Measurements from ENCODE around the gene TRIL. TPM values are rescaled to one million over a fixed set of nuclear protein-coding genes. Genes with fewer than 3 reads are reported as not detected.

The TRIL gene
- total RNA-seq, 1 experiment from 2014 or later: not detected

DNA sequence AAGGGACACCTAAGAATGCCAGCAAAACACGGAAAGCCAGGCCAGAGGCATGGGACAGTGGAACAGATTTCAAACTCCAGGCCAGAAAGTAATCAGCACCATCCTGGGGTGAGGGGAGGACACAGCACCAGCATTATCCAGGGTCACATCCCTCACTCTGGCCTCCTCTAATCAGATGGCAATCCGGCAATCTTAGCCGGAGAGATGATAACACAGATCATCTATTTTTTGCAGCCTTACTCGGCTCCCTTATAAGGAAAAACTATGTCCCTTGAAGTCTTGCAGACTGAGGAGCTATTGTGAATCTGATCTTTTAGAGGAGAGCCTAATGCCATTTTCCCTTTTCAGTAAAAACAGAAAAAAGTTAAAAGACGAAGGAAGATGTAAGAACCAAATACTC is 16.5 kb downstream of the TRIL start:
- DNase-seq (ENCODE audit: low spot score): no peak

DNA sequence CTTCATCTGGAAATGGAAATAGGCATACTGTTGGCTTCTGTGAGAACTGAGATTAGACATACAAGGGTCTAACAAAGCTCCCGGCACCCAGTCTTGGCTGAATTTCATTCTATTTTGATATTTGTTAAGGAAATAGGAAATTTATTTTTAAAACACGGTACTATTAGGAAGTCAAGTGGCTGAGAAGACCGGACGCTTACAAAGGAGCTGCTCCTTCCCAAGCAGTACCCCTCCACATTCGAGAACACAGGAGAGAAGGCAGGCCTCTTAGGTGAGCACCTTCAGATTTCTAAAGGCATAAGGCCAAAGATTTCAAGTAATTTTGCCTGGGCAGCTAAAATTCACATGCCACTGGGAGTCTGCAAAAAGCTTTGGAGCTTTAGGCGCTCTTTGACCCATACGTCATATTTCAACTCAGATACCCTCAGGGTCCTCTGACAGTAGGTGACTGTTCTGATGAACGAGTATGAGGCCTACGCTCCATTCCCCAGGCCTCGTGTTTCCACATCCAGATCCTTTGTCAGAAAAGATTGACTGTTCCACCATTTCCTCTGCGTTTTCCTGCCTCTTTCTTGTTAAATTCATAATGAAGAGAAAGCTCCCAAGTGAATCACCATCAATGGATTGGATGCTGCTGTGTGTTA is 17.3 kb downstream of the TRIL start:
- no peak for DNase-seq (ENCODE audit: low spot score)

DNA sequence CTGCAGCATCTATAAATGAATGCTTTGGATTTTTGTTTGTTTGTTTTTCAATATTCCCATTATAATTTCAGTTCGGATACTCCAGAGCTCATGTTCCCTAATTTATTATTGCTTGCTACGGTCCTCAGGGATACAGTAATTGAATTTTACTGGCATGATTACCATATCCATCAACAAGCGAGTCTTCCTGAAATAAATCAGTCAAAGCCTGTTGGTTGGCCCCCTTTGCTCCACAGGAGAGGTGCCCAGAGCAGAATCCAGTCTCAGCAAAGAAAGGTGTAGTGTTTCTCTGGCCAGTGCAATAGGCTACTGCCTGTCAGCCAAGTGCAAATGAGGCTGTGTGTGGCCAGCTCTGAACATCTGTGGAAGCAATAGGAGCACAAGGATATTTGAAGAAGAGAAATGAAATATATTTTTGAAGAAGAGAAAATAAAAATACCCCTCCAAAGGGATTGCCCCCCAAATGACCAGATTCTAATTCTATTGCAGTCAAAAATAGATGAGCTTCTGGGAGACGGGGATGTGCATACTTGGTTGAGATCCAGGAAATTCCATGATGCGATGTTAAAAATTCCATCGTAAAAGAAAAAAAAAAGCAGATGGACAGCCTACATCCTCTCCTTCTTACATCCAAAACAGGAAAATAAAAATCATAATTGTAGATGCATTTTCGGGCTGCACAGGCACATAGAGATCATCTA is 18.1 kb downstream of the TRIL start:
- no peak for DNase-seq (ENCODE audit: low spot score)

DNA sequence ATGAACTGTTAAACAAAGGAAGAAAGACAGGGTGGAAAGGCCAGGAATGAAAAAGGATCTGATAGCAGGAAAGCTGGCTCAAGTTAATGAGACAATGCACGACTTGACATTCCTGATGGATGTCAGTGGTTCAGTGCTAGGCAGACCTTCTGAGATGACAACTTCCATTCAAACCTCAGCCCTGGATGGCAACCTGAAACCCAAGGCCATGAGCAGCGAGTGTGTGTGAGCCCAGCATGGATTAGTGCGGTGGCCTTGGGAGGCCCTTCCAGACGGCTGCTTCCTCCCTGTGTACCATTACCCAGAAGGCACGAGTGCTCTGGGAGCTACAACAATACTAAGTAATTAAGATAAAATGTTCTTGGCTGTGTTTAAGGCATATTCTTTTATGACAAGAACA is 18.8 kb downstream of the TRIL start:
- no peak for DNase-seq (ENCODE audit: low spot score)

DNA sequence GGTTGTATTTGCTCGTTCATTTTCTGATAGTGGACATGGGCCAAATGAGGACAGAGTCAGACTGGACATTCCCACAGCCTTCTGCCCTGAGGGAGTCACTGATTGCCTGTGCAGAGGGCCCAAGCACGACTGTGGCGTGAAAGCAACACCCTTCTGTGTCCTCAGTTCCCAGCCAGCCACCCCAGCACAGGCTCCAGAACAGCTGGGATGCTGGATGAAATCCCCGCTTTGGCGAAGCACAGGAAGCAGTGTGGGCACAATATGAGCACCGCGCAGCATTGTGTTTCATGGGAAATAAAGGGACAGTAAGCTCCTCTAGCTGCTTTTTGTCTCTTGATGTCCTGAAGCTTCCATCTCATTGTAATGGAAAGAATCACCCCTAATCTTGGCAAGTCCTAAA is 20.5 kb downstream of the TRIL start:
- no peak for DNase-seq (ENCODE audit: low spot score)

DNA sequence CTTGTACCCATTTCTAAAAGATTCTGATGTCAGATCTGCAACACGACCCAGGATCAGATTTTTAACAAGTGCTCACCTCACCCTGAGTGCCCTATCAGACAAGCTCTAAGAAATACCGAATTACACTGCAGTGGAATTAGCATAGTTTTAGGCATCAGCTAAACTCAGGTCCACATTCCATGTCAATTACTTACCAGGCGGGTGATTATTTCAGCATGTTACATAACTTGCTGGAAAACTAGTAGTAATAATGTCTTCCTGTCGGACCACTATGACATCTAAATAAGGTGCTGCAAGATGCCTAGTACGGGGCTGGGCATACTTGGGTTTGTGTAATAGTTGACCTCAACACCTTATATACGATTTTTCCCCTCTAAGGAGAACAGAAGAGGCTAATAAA is 21.0 kb downstream of the TRIL start:
- no peak for DNase-seq (ENCODE audit: low spot score)

DNA sequence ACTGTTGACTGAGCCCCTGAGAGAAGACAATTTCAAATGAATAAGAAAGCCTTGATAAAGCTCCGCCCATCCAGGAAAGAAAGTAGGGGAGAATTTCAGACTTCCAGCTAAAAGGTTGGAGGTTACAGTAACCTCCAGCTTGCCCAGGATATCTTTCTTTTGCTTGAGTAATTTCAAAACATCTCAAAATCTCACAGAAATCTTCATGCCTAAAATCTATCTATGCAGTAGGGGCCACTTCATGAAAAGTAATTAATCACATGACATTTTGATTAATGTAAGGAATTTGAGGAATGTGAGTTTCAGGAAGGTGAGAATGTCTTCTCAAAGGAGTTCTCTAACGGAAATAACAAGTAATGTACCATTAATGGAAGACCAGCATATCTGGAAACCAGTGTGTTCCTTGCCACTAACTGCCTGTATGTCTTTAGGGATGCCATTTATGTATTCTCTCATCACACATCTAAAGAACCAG is 24.2 kb downstream of the TRIL start:
- peak; percentile 18 for DNase-seq (ENCODE audit: low spot score)

DNA sequence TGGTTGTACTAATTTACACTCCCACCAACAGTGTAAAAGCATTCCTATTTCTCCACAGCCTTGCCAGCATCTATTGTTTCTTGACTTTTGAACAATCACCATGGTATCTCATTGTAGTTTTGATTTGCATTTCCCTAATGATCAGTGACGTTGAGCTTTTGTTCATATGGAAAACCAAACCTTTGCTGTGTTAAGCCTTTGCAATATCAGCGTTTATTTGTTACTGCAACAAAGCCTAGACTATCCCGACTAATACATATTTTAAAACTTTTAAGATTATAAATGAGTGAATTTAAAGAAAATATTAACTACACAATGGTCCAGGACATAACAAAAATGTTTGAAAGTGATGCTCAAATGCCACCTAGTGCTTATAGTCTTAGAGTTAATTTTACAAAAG is 26.6 kb downstream of the TRIL start:
- no peak for DNase-seq (ENCODE audit: low spot score)

DNA sequence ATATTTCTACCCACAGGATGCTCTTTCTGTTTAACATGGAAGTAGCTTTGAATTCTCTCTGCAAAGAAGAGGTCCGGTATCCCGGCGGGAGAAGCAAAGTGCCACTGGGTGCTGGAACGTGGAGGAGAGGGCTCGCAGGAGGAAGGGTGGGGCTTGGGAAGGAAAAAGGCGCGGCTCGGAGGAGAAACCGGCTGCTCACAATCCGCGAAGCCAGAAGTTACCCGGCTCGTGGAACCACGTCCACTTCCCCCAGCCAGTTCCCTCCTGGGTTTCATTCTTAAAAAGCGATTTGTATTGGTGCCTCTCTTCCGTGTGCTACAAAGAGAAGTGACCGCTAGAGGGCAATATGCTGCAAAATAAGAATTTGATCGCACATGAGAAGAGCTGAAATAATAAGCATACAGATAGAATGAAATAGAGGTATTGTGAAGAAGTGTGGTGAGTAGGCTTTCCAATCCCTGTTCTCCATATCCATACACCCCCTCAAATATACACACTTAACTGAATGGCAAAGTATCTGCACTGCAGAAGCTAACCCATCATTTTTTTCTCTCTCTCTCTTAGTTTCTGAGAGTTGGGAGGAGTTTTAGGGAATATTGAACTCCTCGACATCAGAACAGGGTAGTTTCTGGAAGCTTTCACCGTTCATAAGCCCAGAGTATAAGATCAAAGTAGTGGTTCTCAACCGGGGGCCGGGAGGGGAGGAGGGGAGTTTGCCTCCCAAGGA is 31.1 kb downstream of the TRIL start:
- peak; percentile 94 for DNase-seq (ENCODE audit: low spot score)

DNA sequence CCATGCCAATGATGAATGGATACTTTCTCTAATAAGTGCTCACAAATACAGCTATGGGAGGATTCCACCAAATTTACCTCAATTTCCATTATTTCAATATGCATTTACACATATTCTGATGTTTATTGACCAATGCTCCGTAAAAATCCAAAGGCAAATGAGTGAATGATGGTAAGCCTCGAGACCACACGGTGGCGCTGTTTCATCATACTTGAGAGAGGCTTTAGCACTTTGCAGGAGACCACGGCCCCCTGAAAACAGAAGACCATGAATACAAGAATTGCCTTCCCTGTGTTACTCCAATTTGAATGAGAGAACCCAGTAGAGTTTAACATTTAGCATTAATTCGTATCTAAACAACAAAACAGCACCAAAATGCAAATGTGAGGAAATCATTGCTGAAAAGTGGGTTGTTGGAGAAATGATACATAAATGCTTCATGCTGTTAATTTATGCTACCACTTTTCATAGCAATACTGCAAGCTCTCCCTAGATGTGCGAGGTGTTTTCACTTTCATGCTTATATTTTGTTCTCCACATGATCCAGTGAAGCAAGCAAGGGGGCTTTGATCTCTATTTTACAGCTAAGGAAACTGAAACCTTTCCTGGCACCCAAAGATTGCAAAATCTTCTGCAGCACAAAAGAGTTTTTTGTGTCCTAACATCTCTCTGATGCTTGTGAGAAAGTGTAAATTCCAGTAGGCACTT is 35.4 kb downstream of the TRIL start:
- DNase-seq (ENCODE audit: low spot score): peak; percentile 67

DNA sequence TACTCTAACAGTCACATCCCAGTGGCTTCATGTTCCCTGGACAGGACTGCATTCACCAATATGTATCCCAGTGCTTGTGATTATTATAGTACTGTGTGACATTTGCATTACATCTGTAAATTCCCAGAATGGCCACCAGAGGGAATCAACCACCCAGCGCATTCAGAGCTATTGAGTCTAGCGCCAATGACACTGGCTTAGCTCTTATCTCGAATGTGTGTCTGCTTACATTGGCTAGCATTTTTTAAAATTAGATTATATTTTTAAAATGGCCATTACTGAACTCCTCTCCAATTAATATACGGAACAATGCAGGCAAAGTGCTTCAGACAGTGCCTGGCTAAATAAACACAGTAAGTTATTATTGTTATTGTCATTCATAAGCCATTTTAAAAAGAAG is 36.3 kb downstream of the TRIL start:
- peak; percentile 79 for DNase-seq (ENCODE audit: low spot score)

DNA sequence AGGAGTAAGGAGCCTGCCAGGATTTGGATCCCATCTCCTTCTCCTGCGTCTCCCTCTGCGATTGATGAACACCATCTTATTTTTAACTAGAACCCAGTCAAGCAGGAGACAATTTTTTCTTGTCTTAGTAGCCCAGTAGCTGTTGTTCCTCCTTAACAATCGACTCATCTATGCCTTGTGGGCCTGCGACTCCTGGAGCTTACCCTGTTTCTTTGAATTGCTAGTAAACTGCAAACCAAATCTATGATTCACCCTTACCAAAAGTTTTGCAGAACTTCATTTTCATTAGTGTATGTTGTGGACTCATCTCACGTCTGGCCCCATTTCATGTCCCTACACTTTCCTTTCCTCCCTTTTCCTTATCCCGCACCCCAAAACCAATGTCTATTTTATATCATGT is 37.7 kb downstream of the TRIL start:
- DNase-seq (ENCODE audit: low spot score): no peak

DNA sequence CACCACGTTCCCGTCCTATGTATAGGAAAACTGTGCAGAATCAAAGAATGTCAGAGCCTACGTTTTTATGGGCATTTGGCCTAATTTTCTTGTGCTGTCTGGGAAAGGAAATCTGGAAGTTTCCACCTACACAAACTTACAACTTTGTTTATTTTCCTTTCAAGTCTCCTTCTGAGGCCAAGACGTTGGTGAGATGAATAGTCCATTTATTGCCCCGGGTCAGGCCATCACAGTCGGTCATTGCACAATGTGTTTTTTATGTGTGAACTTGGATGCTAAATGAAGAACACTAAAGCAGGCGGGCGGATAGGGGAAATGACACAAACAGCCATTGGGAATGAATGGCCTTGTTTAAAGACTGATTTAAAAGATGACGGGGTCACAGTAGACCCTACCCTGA is 38.6 kb downstream of the TRIL start:
- DNase-seq (ENCODE audit: low spot score): no peak

DNA sequence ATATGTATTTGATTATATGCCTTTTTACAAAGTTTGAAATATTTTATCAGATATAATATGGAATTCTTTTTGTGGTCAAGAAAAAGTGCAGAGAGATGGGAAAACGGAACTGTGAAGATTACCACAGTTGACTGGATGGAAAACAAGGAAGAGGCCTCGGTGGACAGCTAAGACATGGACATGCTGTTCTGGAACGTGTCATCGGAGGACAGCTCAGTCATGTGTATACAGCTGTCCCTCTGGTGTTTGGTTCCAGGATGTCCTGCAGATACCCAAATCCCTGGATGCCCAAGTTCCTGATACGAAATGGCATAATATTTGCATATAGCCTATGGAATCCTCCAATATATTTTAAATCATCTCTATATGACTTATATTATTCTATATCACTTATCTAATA is 49.4 kb downstream of the TRIL start:
- no peak for DNase-seq (ENCODE audit: low spot score)

DNA sequence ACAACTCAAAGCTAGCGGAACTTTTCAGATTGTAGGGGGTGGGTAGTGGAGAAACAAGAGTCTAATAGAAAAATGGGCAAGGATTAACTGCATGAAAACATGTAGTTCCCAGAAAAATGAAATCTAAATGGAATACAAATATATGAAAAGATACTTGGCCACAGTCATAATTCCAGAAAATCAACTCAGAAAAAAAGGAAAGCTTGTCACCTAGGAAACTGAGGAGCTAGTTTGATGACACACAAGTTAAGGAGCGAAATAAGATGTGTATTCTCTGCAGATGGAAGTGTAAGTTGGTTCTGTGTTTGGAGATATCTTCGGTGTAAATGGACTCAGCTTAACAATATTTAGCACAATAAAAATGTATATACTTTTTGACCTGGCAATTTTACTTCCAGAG is 52.7 kb downstream of the TRIL start:
- no peak for DNase-seq (ENCODE audit: low spot score)

DNA sequence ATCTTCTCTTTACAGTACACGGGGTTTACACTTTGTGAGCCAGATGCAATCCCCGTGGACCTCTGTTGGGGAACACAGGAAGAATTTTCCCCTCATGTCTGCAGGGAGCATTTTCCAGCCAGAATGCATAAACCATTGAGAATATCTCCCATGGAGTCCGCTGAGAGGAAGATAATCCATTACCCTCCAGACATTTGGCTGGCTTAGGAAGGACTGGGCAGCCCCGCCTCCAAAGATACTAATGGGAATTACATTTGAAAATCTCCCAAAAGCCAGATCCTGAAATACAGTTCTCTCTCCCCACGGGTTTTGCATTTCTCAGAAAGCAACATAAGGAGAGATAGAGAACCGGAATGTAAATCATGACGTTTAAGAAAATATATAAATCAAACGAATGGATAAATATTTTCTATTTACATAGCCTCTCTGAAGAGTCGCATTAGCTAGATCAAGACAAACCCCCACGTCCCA is 53.5 kb downstream of the TRIL start:
- DNase-seq (ENCODE audit: low spot score): no peak

DNA sequence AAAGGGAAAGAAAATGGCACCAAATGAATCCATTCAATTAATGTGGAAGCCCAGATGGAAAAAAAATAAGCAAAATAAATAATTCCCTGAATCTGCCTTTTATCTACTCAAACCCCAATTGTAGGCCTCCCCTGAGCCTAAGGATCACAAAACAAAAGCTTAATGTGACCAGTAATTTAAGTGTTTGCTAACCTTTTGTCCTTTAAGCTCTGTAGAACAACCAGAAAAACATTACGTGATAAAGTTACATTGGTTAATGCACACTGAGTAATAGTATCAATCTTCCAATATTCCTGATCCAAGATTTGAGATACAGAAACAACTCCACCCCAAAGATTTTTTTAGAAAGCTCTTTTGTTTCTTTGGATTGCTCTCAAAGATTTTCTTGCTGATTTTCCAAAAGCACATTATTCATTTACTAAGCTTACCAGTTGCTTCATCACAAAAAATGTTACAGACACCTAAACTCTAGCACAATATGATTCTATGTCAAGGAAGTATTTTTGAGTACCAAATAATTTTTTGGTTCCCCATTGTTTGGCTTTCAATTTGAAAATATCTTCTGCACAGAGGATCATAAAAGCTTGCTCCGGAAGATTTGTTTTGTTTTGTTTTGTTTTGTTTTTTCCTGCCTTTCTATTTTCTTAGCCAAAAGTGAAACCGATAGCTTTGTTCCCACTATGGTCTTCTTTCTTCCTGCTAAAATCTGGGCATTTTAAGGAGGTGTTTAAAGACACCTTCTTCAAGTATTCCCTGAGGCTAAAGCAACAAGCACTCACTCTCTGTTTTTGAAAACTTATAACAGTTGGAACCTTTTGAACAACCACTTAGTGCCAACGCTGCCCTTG is 54.2 kb downstream of the TRIL start:
- no peak for DNase-seq (ENCODE audit: low spot score)
